ENCODE measurements around the gene NEK6. TPM values are rescaled to one million over a fixed set of nuclear protein-coding genes. Genes with fewer than 3 reads are reported as not detected.

Gene NEK6
- polyA plus RNA-seq, 1 experiment: 128 TPM

- no peak for TF ChIP-seq CTCF (IDR thresholded peaks at IDR 0.05; ENCODE audit: low read depth, low read length)
- CTCF ChIA-PET: interaction anchor here (0.6 to 3.6 kb wide), 9 partner anchors 8 to 682 kb away, joined by 3 to 18 read pairs (median 3); no protein-coding TSS in a partner anchor
- Histone ChIP-seq H3K9me3 (ENCODE audit: control insufficient read depth, insufficient read depth, low read length) (peaks cover 3% of the 10 kb centered on the region; the same call in 1 of the 2 replicates), H3K27ac (ENCODE audit: low read depth, low read length) (no peak overlapping the region), H3K27me3 (ENCODE audit: control insufficient read depth, insufficient read depth, low read length) (no peaks in the 10 kb centered on the region), H3K4me3 (ENCODE audit: low read depth, low read length) (no peak overlapping the region)
- DNase-seq (ENCODE audit: low read depth, low spot score): no peak
- POLR2A ChIA-PET: no interaction called here
Observed at GRCh38 chr9:124321416-124321815, 63.7 kb downstream of the NEK6 start.

GRCh38 chr9:124321935-124322334, 64.2 kb downstream of the NEK6 start:
- no peak for TF ChIP-seq CTCF (IDR thresholded peaks at IDR 0.05; ENCODE audit: low read depth, low read length)
- POLR2A ChIA-PET: no interaction called here

GRCh38 chr9:124322618-124323432, 65.1 kb downstream of the NEK6 start:
- ChIA-PET CTCF (interaction anchor here (1.8 to 3.6 kb wide), 2 partner anchors 196 kb away, joined by 7 to 18 read pairs; no protein-coding TSS in a partner anchor), POLR2A (no interaction called here)
- Histone ChIP-seq H3K27me3 (ENCODE audit: control insufficient read depth, insufficient read depth, low read length) (no peaks in the 10 kb centered on the region), H3K4me3 (ENCODE audit: low read depth, low read length) (no peak overlapping the region), H3K9me3 (ENCODE audit: control insufficient read depth, insufficient read depth, low read length) (peaks cover 3% of the 10 kb centered on the region; the same call in 1 of the 2 replicates), H3K27ac (ENCODE audit: low read depth, low read length) (no peak overlapping the region)
- no peak for DNase-seq (ENCODE audit: low read depth, low spot score)
- no peak for TF ChIP-seq CTCF (IDR thresholded peaks at IDR 0.05; ENCODE audit: low read depth, low read length)

More at GRCh38 chr9:124321935-124322334, 64.2 kb downstream of the NEK6 start:
- CTCF ChIA-PET: interaction anchor here (0.7 to 3.6 kb wide), 4 partner anchors 11 to 201 kb away, joined by 3 to 18 read pairs (median 4); no protein-coding TSS in a partner anchor
- no peak for DNase-seq (ENCODE audit: low read depth, low spot score)
- Histone ChIP-seq H3K27ac (ENCODE audit: low read depth, low read length) (no peak overlapping the region), H3K9me3 (ENCODE audit: control insufficient read depth, insufficient read depth, low read length) (peaks cover 3% of the 10 kb centered on the region; the same call in 1 of the 2 replicates), H3K4me3 (ENCODE audit: low read depth, low read length) (no peak overlapping the region), H3K27me3 (ENCODE audit: control insufficient read depth, insufficient read depth, low read length) (no peaks in the 10 kb centered on the region)

- no peak for TF ChIP-seq CTCF (IDR thresholded peaks at IDR 0.05; ENCODE audit: low read depth, low read length)
- ChIA-PET CTCF (interaction anchor here (1.8 kb wide), 1 partner anchor 197 kb away, joined by 7 read pairs; no protein-coding TSS in a partner anchor), POLR2A (no interaction called here)
- Histone ChIP-seq H3K27me3 (ENCODE audit: control insufficient read depth, insufficient read depth, low read length) (no peaks in the 10 kb centered on the region), H3K27ac (ENCODE audit: low read depth, low read length) (no peak overlapping the region), H3K9me3 (ENCODE audit: control insufficient read depth, insufficient read depth, low read length) (peaks cover 3% of the 10 kb centered on the region; the same call in 1 of the 2 replicates), H3K4me3 (ENCODE audit: low read depth, low read length) (no peak overlapping the region)
- no peak for DNase-seq (ENCODE audit: low read depth, low spot score)
Observed at GRCh38 chr9:124323904-124324303, 66.2 kb downstream of the NEK6 start.

GRCh38 chr9:124325816-124326215, 68.1 kb downstream of the NEK6 start:
- no peaks in the 10 kb centered on the region; the same call in 1 of the 2 replicates for H3K9me3 ChIP-seq (ENCODE audit: control insufficient read depth, insufficient read depth, low read length)
- no peak overlapping the region for H3K4me3 ChIP-seq (ENCODE audit: low read depth, low read length)
- no peak overlapping the region for H3K27ac ChIP-seq (ENCODE audit: low read depth, low read length)
- DNase-seq (ENCODE audit: low read depth, low spot score): no peak
- CTCF ChIA-PET: interaction anchor here (1.4 kb wide), 1 partner anchor 199 kb away, joined by 5 read pairs; no protein-coding TSS in a partner anchor
- H3K27me3 ChIP-seq (ENCODE audit: control insufficient read depth, insufficient read depth, low read length): no peaks in the 10 kb centered on the region
- TF ChIP-seq CTCF (IDR thresholded peaks at IDR 0.05; ENCODE audit: low read depth, low read length): no peak
- POLR2A ChIA-PET: no interaction called here

Measured in AG04450 (cell line).